IPS-20b (cell line): ENCODE measurements around the gene NF1.
"Not testable (repeated sequence)": the region's sequence is repeated elsewhere in the genome, so short reads cannot be mapped to it uniquely, and the experiment has no call there.

Experiments used
- H3K27ac ChIP-seq: one replicate; pipeline ENCODE4 v1.5.1; 2013; ENCODE audit warnings: low read length
- H3K27me3 ChIP-seq: 2 replicates; pipeline ENCODE4 v1.6.1; 2013; ENCODE audit warnings: mild to moderate bottlenecking, low read length, inconsistent platforms; ENCODE audit not compliant: insufficient read depth
- H3K36me3 ChIP-seq: 2 replicates; pipeline ENCODE4 v1.6.1; 2013; ENCODE audit warnings: low read depth, mild to moderate bottlenecking, inconsistent platforms, low read length, moderate library complexity; ENCODE audit not compliant: insufficient read depth
- H3K4me1 ChIP-seq: 2 replicates; pipeline ENCODE4 v1.6.1; 2013; ENCODE audit warnings: mild to moderate bottlenecking, control low read depth, inconsistent platforms, low read length, moderate library complexity; ENCODE audit not compliant: insufficient read depth
- H3K4me3 ChIP-seq: 2 replicates; pipeline ENCODE4 v1.5.1; 2013; ENCODE audit warnings: mild to moderate bottlenecking, low read length, inconsistent platforms
- H3K9ac ChIP-seq: 2 replicates; pipeline ENCODE4 v1.6.1; 2013; ENCODE audit warnings: low read depth, mild to moderate bottlenecking, inconsistent platforms, low read length, moderate library complexity
- H3K9me3 ChIP-seq: 2 replicates; pipeline ENCODE4 v1.6.1; 2013; ENCODE audit warnings: mild to moderate bottlenecking, low read depth, low read length, inconsistent platforms; ENCODE audit not compliant: insufficient read depth

Gene NF1

GRCh38 chr17:31094600-31095235 is at the start of gene NF1:
TSS of gene NF1 (plus strand) at chr17:31094977. CDS start at chr17:31095310, 333 bp downstream.
- Histone ChIP-seq H3K27me3 (no peaks in the 10 kb centered on the region), H3K4me1 (peaks cover 10% of the 10 kb centered on the region; the same call in 1 of the 2 replicates), H3K27ac (peak within 1 kb of the TSS; percentile 96), H3K9me3 (no peaks in the 10 kb centered on the region), H3K36me3 (0 out of 2 replicates have a peak, but pooled peaks cover 3% of the 10 kb centered on the region), H3K9ac (peak within 1 kb of the TSS; percentile 92), H3K4me3 (peak within 1 kb of the TSS; percentile 86)

GRCh38 chr17:31046856-31047425 is 47.8 kb upstream of the NF1 start:
- not testable (repeated sequence) for H3K9ac ChIP-seq, H3K27me3 ChIP-seq, H3K4me1 ChIP-seq, H3K27ac ChIP-seq, H3K4me3 ChIP-seq, H3K9me3 ChIP-seq, H3K36me3 ChIP-seq

GRCh38 chr17:31048142-31048541 is 46.6 kb upstream of the NF1 start:
- no peak overlapping the region for H3K9ac ChIP-seq
- no peak overlapping the region for H3K4me3 ChIP-seq
- H3K4me1 ChIP-seq: no peaks in the 10 kb centered on the region

GRCh38 chr17:31048780-31049179 is 46.0 kb upstream of the NF1 start:
- H3K4me3 ChIP-seq: no peak overlapping the region
- H3K4me1 ChIP-seq: no peaks in the 10 kb centered on the region
- H3K9me3 ChIP-seq: no peaks in the 10 kb centered on the region; the same call in none of the 2 replicates
- no peaks in the 10 kb centered on the region for H3K27me3 ChIP-seq
- H3K36me3 ChIP-seq: no peaks in the 10 kb centered on the region
- H3K27ac ChIP-seq: no peak overlapping the region
- H3K9ac ChIP-seq: no peak overlapping the region

More at GRCh38 chr17:31048142-31048541, 46.6 kb upstream of the NF1 start:
- Histone ChIP-seq H3K27ac (no peak overlapping the region), H3K36me3 (no peaks in the 10 kb centered on the region), H3K9me3 (no peaks in the 10 kb centered on the region; the same call in none of the 2 replicates), H3K27me3 (no peaks in the 10 kb centered on the region)

- H3K9me3 ChIP-seq: no peaks in the 10 kb centered on the region; the same call in none of the 2 replicates
- H3K4me1 ChIP-seq: no peaks in the 10 kb centered on the region
- H3K27me3 ChIP-seq: no peaks in the 10 kb centered on the region
- H3K36me3 ChIP-seq: no peaks in the 10 kb centered on the region
- no peak overlapping the region for H3K27ac ChIP-seq
- no peak overlapping the region for H3K9ac ChIP-seq
- no peak overlapping the region for H3K4me3 ChIP-seq
Measured at GRCh38 chr17:31050948-31051347, 43.8 kb upstream of the NF1 start.

GRCh38 chr17:31051506-31051905 is 43.3 kb upstream of the NF1 start:
- Histone ChIP-seq H3K27me3 (no peaks in the 10 kb centered on the region), H3K9me3 (no peaks in the 10 kb centered on the region; the same call in none of the 2 replicates), H3K9ac (no peak overlapping the region), H3K4me1 (no peaks in the 10 kb centered on the region), H3K36me3 (no peaks in the 10 kb centered on the region), H3K27ac (no peak overlapping the region), H3K4me3 (no peak overlapping the region)

GRCh38 chr17:31052187-31052889 is 42.4 kb upstream of the NF1 start:
- Histone ChIP-seq H3K9me3 (no peaks in the 10 kb centered on the region; the same call in none of the 2 replicates), H3K27ac (no peak overlapping the region), H3K4me3 (no peak overlapping the region), H3K27me3 (no peaks in the 10 kb centered on the region), H3K9ac (no peak overlapping the region), H3K4me1 (no peaks in the 10 kb centered on the region), H3K36me3 (no peaks in the 10 kb centered on the region)

GRCh38 chr17:31053071-31053470 is 41.7 kb upstream of the NF1 start:
- no peaks in the 10 kb centered on the region for H3K27me3 ChIP-seq
- no peak overlapping the region for H3K9ac ChIP-seq
- no peaks in the 10 kb centered on the region for H3K4me1 ChIP-seq
- no peak overlapping the region for H3K4me3 ChIP-seq
- H3K36me3 ChIP-seq: no peaks in the 10 kb centered on the region
- no peaks in the 10 kb centered on the region; the same call in none of the 2 replicates for H3K9me3 ChIP-seq
- H3K27ac ChIP-seq: no peak overlapping the region

- H3K9me3 ChIP-seq: no peaks in the 10 kb centered on the region; the same call in 1 of the 2 replicates
- no peak overlapping the region for H3K4me3 ChIP-seq
- no peaks in the 10 kb centered on the region for H3K4me1 ChIP-seq
- no peak overlapping the region for H3K27ac ChIP-seq
- no peaks in the 10 kb centered on the region for H3K36me3 ChIP-seq
- no peak overlapping the region for H3K9ac ChIP-seq
- no peaks in the 10 kb centered on the region for H3K27me3 ChIP-seq
Measured at GRCh38 chr17:31054761-31055160, 40.0 kb upstream of the NF1 start.

GRCh38 chr17:31058976-31059375 is 35.8 kb upstream of the NF1 start:
- Histone ChIP-seq H3K36me3 (no peaks in the 10 kb centered on the region), H3K9ac (no peak overlapping the region), H3K9me3 (no peaks in the 10 kb centered on the region), H3K27ac (no peak overlapping the region), H3K4me1 (no peaks in the 10 kb centered on the region), H3K4me3 (no peak overlapping the region), H3K27me3 (no peaks in the 10 kb centered on the region)

GRCh38 chr17:31060791-31061550 is 33.8 kb upstream of the NF1 start:
- Histone ChIP-seq H3K9me3 (no peaks in the 10 kb centered on the region), H3K9ac (no peak overlapping the region), H3K4me1 (no peaks in the 10 kb centered on the region), H3K27ac (no peak overlapping the region), H3K36me3 (no peaks in the 10 kb centered on the region), H3K4me3 (no peak overlapping the region), H3K27me3 (no peaks in the 10 kb centered on the region)
